ENCODE data around the gene BCKDHA.

BCKDHA gene

DNA sequence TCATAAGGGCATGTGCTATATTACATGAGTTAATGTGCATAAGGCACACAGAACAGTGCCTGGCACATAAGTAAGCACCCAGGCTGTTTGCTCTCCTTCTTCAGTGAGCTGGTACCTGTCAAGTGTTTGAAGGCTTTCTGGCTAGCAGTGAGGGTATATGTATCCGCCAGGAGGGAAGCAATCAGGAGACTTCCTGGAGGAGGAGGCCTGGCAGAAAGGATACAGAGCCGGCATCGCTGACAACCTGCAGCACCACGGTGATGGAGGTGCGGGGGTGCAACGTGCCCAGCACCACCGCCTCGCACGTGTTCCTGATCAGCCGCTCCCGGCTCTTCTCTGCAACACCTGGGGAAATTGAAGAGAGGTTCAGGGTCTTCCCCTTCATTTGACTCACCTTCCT is 6.0 kb upstream of the BCKDHA start:
- TF ChIP-seq, protein P1, sequence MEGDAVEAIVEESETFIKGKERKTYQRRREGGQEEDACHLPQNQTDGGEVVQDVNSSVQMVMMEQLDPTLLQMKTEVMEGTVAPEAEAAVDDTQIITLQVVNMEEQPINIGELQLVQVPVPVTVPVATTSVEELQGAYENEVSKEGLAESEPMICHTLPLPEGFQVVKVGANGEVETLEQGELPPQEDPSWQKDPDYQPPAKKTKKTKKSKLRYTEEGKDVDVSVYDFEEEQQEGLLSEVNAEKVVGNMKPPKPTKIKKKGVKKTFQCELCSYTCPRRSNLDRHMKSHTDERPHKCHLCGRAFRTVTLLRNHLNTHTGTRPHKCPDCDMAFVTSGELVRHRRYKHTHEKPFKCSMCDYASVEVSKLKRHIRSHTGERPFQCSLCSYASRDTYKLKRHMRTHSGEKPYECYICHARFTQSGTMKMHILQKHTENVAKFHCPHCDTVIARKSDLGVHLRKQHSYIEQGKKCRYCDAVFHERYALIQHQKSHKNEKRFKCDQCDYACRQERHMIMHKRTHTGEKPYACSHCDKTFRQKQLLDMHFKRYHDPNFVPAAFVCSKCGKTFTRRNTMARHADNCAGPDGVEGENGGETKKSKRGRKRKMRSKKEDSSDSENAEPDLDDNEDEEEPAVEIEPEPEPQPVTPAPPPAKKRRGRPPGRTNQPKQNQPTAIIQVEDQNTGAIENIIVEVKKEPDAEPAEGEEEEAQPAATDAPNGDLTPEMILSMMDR (IDR thresholded peaks at IDR 0.05): no peak

DNA sequence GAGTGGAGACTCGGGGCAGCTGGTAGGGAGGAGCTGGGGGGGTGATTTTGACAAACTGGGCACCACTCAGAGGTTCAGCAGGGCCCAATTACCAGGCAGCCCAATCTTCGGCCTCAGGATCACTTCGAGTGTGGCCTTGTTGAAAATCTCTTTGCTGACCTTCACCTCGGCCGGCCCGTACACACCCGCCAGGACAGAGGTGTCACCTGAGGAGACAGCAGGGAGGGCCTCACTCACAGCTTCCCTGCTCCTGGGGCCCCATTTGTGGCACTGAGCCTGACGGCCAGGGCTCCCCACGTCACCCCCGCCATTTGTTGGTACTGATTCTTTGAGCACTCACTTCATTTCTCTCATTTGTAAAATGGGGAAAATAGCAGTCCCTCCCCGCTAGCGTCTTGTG is 4.8 kb upstream of the BCKDHA start:
- TF ChIP-seq, protein P1 (IDR thresholded peaks at IDR 0.05): no peak

DNA sequence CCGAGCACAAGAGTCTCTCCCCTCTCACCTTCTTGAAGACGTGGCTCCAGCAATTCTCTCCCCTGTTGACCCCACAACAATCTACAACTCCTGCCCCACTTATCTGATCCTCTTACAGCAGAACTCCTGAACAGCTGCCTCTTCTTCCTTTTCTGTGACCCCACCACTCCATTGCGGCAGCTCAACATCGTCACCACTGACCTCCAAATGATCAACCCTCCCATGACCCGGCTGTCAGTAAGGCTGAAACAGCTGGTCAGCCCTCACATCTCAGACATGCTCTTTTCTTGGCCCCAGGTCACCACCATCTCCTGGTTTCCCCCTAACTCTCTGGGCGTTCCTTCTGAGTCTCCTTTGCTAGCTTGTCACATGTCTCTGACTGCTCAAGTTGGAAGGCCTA is 2.3 kb upstream of the BCKDHA start:
- TF ChIP-seq, protein P1 (IDR thresholded peaks at IDR 0.05): no peak

GRCh38 chr19:41398050-41398418 is 416 bp downstream of the BCKDHA start:
- TF ChIP-seq, protein P1 (IDR thresholded peaks at IDR 0.05): no peak

- TF ChIP-seq, protein P1 (IDR thresholded peaks at IDR 0.05): no peak
Measured at GRCh38 chr19:41398598-41398997, 980 bp downstream of the BCKDHA start.

DNA sequence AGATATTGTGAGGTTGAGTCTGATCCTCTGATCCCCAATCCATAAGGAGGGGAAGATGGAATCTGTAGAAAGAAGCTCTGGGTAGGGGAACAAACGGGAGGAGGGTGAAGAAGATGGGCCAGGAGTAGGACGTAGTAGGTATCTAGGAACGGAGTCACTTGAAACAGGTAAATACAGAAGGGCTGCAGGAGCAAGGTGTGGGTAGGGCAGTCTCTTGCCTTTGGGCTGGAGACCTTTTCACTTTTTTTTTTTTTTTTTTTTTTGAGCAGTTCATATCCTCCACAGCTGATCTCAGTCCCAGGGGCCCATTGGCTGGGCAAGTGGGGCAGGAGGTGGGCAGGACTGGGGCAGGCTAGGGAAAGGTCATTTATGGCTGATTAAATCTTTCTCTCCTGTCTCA is 1.5 kb downstream of the BCKDHA start:
- TF ChIP-seq, protein P1 (IDR thresholded peaks at IDR 0.05): no peak

- TF ChIP-seq, protein P1 (IDR thresholded peaks at IDR 0.05): no peak
Measured at GRCh38 chr19:41399525-41399924, 1.9 kb downstream of the BCKDHA start.

DNA sequence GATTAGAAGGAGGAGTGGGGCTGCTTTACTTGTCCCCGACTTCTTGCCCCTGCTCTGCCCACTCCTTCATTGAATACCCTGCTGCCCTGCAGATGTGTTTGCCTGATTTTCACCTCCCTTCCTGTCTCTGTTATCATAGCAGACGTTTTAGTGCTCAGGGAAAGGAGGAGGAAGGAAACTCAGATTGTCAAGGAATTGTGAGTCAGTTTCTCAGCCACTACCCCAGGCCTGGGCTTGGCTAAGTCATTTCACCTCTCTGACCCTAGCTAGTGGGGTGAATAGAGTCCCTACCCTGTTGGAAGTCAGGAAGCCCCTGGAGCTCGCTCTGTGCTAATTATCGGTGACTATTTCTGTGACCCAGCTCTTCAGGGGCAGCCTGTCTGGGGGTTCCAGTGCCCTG is 3.9 kb downstream of the BCKDHA start:
- TF ChIP-seq, protein P1 (IDR thresholded peaks at IDR 0.05): no peak
